Ishikawa (cell line): Measurements from ENCODE around the gene DCUN1D3.

Source experiments
- CEBPB ChIP-seq: IDR thresholded peaks from 2 replicates; pipeline ENCODE4 v1.6.1; 2012
- CREB1 ChIP-seq: IDR thresholded peaks from 2 replicates; pipeline ENCODE4 v1.6.1; 2012; ENCODE audit warnings: low read depth
- EGR1 ChIP-seq: IDR thresholded peaks from 2 replicates; pipeline ENCODE4 v1.6.1; 2012
- EP300 ChIP-seq: IDR thresholded peaks from 2 replicates; pipeline ENCODE4 v1.6.1; 2012; ENCODE audit warnings: borderline replicate concordance
- FOXM1 ChIP-seq: IDR thresholded peaks from 2 replicates; pipeline ENCODE4 v1.6.1; 2012; ENCODE audit warnings: low read depth, borderline replicate concordance
- MAX ChIP-seq: IDR thresholded peaks from 2 replicates; pipeline ENCODE4 v1.6.1; 2012
- NFIC ChIP-seq: IDR thresholded peaks from 2 replicates; pipeline ENCODE4 v1.6.1; 2012
- RAD21 ChIP-seq: IDR thresholded peaks from 2 replicates; pipeline ENCODE4 v1.6.1; 2012; ENCODE audit warnings: low read depth
- REST ChIP-seq: IDR thresholded peaks from 2 replicates; pipeline ENCODE4 v1.6.1; 2012; ENCODE audit warnings: low read depth, mild to moderate bottlenecking
- TAF1 ChIP-seq: IDR thresholded peaks from 2 replicates; pipeline ENCODE4 v1.6.1; 2012; ENCODE audit warnings: low read depth, mild to moderate bottlenecking
- TCF12 ChIP-seq: IDR thresholded peaks from 2 replicates; pipeline ENCODE4 v1.6.1; 2012; ENCODE audit warnings: low read depth
- TEAD4 ChIP-seq: IDR thresholded peaks from 2 replicates; pipeline ENCODE4 v1.6.1; 2012
- USF1 ChIP-seq: IDR thresholded peaks from 2 replicates; pipeline ENCODE4 v1.6.1; 2012
- YY1 ChIP-seq: IDR thresholded peaks from 2 replicates; pipeline ENCODE4 v1.6.1; 2012; ENCODE audit warnings: low read depth
- ZBTB7A ChIP-seq: IDR thresholded peaks from 2 replicates; pipeline ENCODE4 v1.6.1; 2012; ENCODE audit warnings: low read depth

The DCUN1D3 gene

GRCh38 chr16:20900299-20901067 lies at the start of gene DCUN1D3, which contains the start of gene LYRM1:
DCUN1D3 (minus strand) TSS chr16:20900358; CDS start chr16:20862538, 37,820 bp downstream.
LYRM1 (plus strand) TSS chr16:20900771; CDS start chr16:20915556, 14,785 bp downstream.
- TF ChIP-seq EP300: peak; percentile 43; the same call in 1 of the 2 replicates
- TF ChIP-seq CEBPB: peak; percentile 82
- peak; percentile 87 for TF ChIP-seq CREB1
- no peak for TF ChIP-seq TEAD4
- 0 out of 2 replicates have a peak, but pooled peaks have one; percentile 8 for TF ChIP-seq NFIC
- peak; percentile 83 for TF ChIP-seq EGR1
- 0 out of 2 replicates have a peak, but pooled peaks have one; percentile 6 for TF ChIP-seq ZBTB7A
- TF ChIP-seq USF1: no peak
- TF ChIP-seq TAF1: peak; percentile 82
- TF ChIP-seq RAD21: no peak
- peak; percentile 21; the same call in 1 of the 2 replicates for TF ChIP-seq FOXM1
- 0 out of 2 replicates have a peak, but pooled peaks have one; percentile 27 for TF ChIP-seq YY1
- TF ChIP-seq MAX: peak; percentile 53
- no peak; the same call in 1 of the 2 replicates for TF ChIP-seq TCF12
- TF ChIP-seq REST: no peak; the same call in 1 of the 2 replicates

- TF ChIP-seq CEBPB (no peak), NFIC (no peak), USF1 (no peak), FOXM1 (no peak), TEAD4 (no peak), TAF1 (no peak), CREB1 (no peak), YY1 (no peak), ZBTB7A (no peak), TCF12 (no peak)
Observed at GRCh38 chr16:20949660-20950059, 49.5 kb upstream of the DCUN1D3 start.

GRCh38 chr16:20948444-20948843 lies 48.3 kb upstream of the DCUN1D3 start:
- no peak for TF ChIP-seq EP300
- TF ChIP-seq CREB1: no peak
- TF ChIP-seq ZBTB7A: no peak
- no peak for TF ChIP-seq TEAD4
- TF ChIP-seq REST: no peak
- TF ChIP-seq TCF12: no peak
- TF ChIP-seq TAF1: no peak
- TF ChIP-seq NFIC: no peak
- TF ChIP-seq FOXM1: no peak
- no peak for TF ChIP-seq YY1
- no peak for TF ChIP-seq MAX
- no peak for TF ChIP-seq RAD21
- TF ChIP-seq CEBPB: no peak
- TF ChIP-seq USF1: no peak

GRCh38 chr16:20946015-20946629 lies 46.0 kb upstream of the DCUN1D3 start:
- TF ChIP-seq TCF12: no peak
- TF ChIP-seq NFIC: no peak
- TF ChIP-seq CEBPB: no peak
- TF ChIP-seq YY1: no peak
- TF ChIP-seq RAD21: no peak
- no peak for TF ChIP-seq USF1
- no peak for TF ChIP-seq EP300
- TF ChIP-seq REST: no peak
